HCT116 (cell line): ENCODE results near the gene STAM. TPM values are rescaled to one million over a fixed set of nuclear protein-coding genes. Genes with fewer than 3 reads are reported as not detected.

Experiments used
- ATAC-seq: fragments of 200-7000 bp; cut with Tn5 transposase; 2 replicates; pipeline ENCODE4 v1.9.1; 2020; ENCODE audit warnings: mild to moderate bottlenecking, moderate library complexity
- BruUV-seq: library from RNA; stranded (reverse); fragments of 400-500 nt; replicated peaks from 2 replicates; lab custom pipeline; 2021; lab: Mats Ljungman, UMichigan
- CTCF ChIA-PET: fragments of 300-600 bp; sonication (Branson Sonifier 250); formaldehyde crosslinking; loops from one replicate; lab custom pipeline; 2021; ENCODE audit warnings: antibody characterized with exemption; lab: Charles Lee
- POLR2A ChIA-PET: fragments of 300-600, 350-600 bp; sonication (Branson Sonifier 250); formaldehyde crosslinking; loops from one replicate; lab custom pipeline; 2021; ENCODE audit warnings: antibody characterized with exemption; lab: Charles Lee
- RAD21 ChIA-PET, 2 experiments: fragments of 300-600 bp; sonication (Branson Sonifier 250); formaldehyde crosslinking; loops; one replicate each; lab custom pipeline; 2023; ENCODE audit warnings: low total read pairs in 2 of 2; ENCODE audit not compliant: uncharacterized antibody in 2 of 2, unreplicated experiment in 2 of 2, low non-redundant PET in 1 of 2; lab: Charles Lee
- DNase-seq: peaks from one replicate; pipeline ENCODE4 v3.0.0-alpha.2; 2010; ENCODE audit warnings: low read depth, low spot score
- H2AFZ ChIP-seq: fragments of 200-600 bp; shearing (Covaris generic), sonication (generic); 2 replicates; pipeline ENCODE4 v1.6.1; 2017; ENCODE audit warnings: low read depth, mixed run types, mixed read lengths, antibody characterized with exemption, low read length; ENCODE audit not compliant: poor library complexity, severe bottlenecking
- H3K27ac ChIP-seq: 2 replicates; pipeline ENCODE4 v1.5.1; 2012; ENCODE audit warnings: low read depth, low read length
- H3K27me3 ChIP-seq: fragments of 200-600 bp; sonication (generic); 2 replicates; pipeline ENCODE4 v1.6.1; 2016; ENCODE audit warnings: mixed run types, low read length, mixed read lengths; ENCODE audit not compliant: insufficient read depth
- H3K36me3 ChIP-seq, 2 experiments: fragments of 200-500 bp in 1 of 2; fragments of 200-600 bp in 1 of 2; sonication (Bioruptor generic) in 1 of 2; sonication (generic) in 1 of 2; 2 replicates each; pipeline versions ENCODE4 v1.5.1 to v1.6.1; 2014 to 2016; ENCODE audit warnings: low read length in 2 of 2, inconsistent platforms in 1 of 2, mixed read lengths in 1 of 2, mixed run types in 1 of 2; ENCODE audit not compliant: insufficient read depth in 2 of 2, control insufficient read depth in 1 of 2
- H3K4me1 ChIP-seq, 2 experiments: fragments of 200-600 bp in 1 of 2; sonication (generic) in 1 of 2; 2 replicates each; pipeline versions ENCODE4 v1.5.1 to v1.6.1; 2012 to 2017; ENCODE audit warnings: low read length in 2 of 2, inconsistent platforms in 1 of 2, mild to moderate bottlenecking in 1 of 2, mixed read lengths in 1 of 2, mixed run types in 1 of 2, moderate library complexity in 1 of 2; ENCODE audit not compliant: insufficient read depth in 2 of 2, control insufficient read depth in 1 of 2
- H3K4me2 ChIP-seq: fragments of 200-600 bp; sonication (generic); 2 replicates; pipeline ENCODE4 v1.6.1; 2017; ENCODE audit warnings: mixed run types, low read length, mixed read lengths
- H3K4me3 ChIP-seq, 2 experiments: fragments of 200-600 bp in 1 of 2; sonication (generic) in 1 of 2; replicated peaks in 1 of 2; 2 replicates each; pipeline ENCODE4 v1.5.1; 2011 to 2016; ENCODE audit warnings: low read length in 2 of 2, control low read depth in 1 of 2, low read depth in 1 of 2, mild to moderate bottlenecking in 1 of 2, mixed read lengths in 1 of 2, mixed run types in 1 of 2
- H3K79me2 ChIP-seq: fragments of 200-600 bp; sonication (generic); 2 replicates; pipeline ENCODE4 v1.6.1; 2017; ENCODE audit warnings: mild to moderate bottlenecking, mixed run types, low read length, moderate library complexity, mixed read lengths; ENCODE audit not compliant: insufficient read depth
- H3K9ac ChIP-seq: fragments of 200-600 bp; sonication (generic); 2 replicates; pipeline ENCODE4 v1.6.1; 2016; ENCODE audit warnings: low read length, mixed read lengths
- H3K9me2 ChIP-seq: fragments of 200-600 bp; sonication (generic), shearing (Covaris generic); 2 replicates; pipeline ENCODE4 v1.6.1; 2017; ENCODE audit warnings: mixed run types, mild to moderate bottlenecking, moderate library complexity; ENCODE audit not compliant: insufficient read depth
- H3K9me3 ChIP-seq, 2 experiments: fragments of 200-500 bp in 1 of 2; fragments of 200-600 bp in 1 of 2; sonication (Bioruptor generic) in 1 of 2; sonication (generic) in 1 of 2; 2 replicates each; pipeline ENCODE4 v1.6.1; 2014 to 2017; ENCODE audit warnings: low read length in 2 of 2, mixed read lengths in 2 of 2, inconsistent platforms in 1 of 2, low read depth in 1 of 2, mild to moderate bottlenecking in 1 of 2, mixed run types in 1 of 2, moderate library complexity in 1 of 2; ENCODE audit not compliant: control insufficient read depth in 1 of 2, insufficient read depth in 1 of 2
- H4K20me1 ChIP-seq: fragments of 200-600 bp; sonication (generic), shearing (Covaris generic); 2 replicates; pipeline ENCODE4 v1.6.1; 2017; ENCODE audit warnings: mixed run types, mild to moderate bottlenecking, moderate library complexity; ENCODE audit not compliant: insufficient read depth
- CEBPB ChIP-seq: IDR thresholded peaks from 2 replicates; pipeline ENCODE4 v1.6.1; 2012; ENCODE audit warnings: low read depth
- FOSL1 ChIP-seq: IDR thresholded peaks from 2 replicates; pipeline ENCODE4 v1.6.1; 2012; ENCODE audit warnings: low read depth
- POLR2AphosphoS5 ChIP-seq: IDR thresholded peaks from 2 replicates; pipeline ENCODE4 v1.6.1; 2011; ENCODE audit warnings: mild to moderate bottlenecking, low read depth, low read length, moderate library complexity
- RAD21 ChIP-seq: IDR thresholded peaks from 2 replicates; pipeline ENCODE4 v1.6.1; 2012; ENCODE audit warnings: low read depth, mild to moderate bottlenecking
- intact Hi-C: fragments of 100-400 bp; cut with micrococcal nuclease; formaldehyde crosslinking; loops from 2 replicates; pipeline ENCODE4 v1.10.0; 2022
- total RNA-seq: library from RNA; stranded (reverse); gene quantifications from one replicate; pipeline ENCODE4 v1.2.1, GENCODE V29; 2021; ENCODE audit not compliant: unreplicated experiment

The STAM gene
- total RNA-seq, 1 experiment from 2014 or later: 23.0 TPM

GRCh38 chr10:17665747-17666146, 21.8 kb downstream of the STAM start:
- ChIA-PET POLR2A (no interaction called here), CTCF (no interaction called here), RAD21 (no interaction called here)
- no peak overlapping the region for H2AFZ ChIP-seq
- peaks cover 77% of the 10 kb centered on the region for H3K79me2 ChIP-seq
- H3K9ac ChIP-seq: no peak overlapping the region
- BruUV-seq: no TSS peak
- no peaks in the 10 kb centered on the region for H3K36me3 ChIP-seq
- no peak overlapping the region for H3K27ac ChIP-seq
- TF ChIP-seq RAD21 (no peak), FOSL1 (peak; percentile 36; the same call in 1 of the 2 replicates), CEBPB (peak; percentile 72; the same call in 1 of the 2 replicates)
- DNase-seq (no peak), ATAC-seq (no peak)
- no peaks in the 10 kb centered on the region for H3K27me3 ChIP-seq
- peak overlapping the region in 1 of 2 experiments; percentile 0; a peak in 1 of 4 replicates for H3K4me3 ChIP-seq
- H3K9me2 ChIP-seq: no peaks in the 10 kb centered on the region
- no peaks in the 10 kb centered on the region for H3K9me3 ChIP-seq
- intact Hi-C loops: no loop called here
- peak overlapping the region; percentile 40 for H3K4me2 ChIP-seq
- H4K20me1 ChIP-seq: no peaks in the 10 kb centered on the region
- H3K4me1 ChIP-seq: peaks cover 2 to 17% of the 10 kb centered on the region in 2 experiments

- ATAC-seq: no peak
Measured at GRCh38 chr10:17668435-17669184, 24.7 kb downstream of the STAM start.

More at GRCh38 chr10:17668435-17669184, 24.7 kb downstream of the STAM start:
- Histone ChIP-seq H3K27ac (no peak overlapping the region), H3K4me3 (no peak overlapping the region), H3K9me2 (no peaks in the 10 kb centered on the region), H3K27me3 (no peaks in the 10 kb centered on the region), H3K79me2 (peaks cover 81% of the 10 kb centered on the region), H4K20me1 (no peaks in the 10 kb centered on the region), H3K36me3 (no peaks in the 10 kb centered on the region), H3K4me1 (peaks cover 23 to 42% of the 10 kb centered on the region in 2 experiments), H3K9me3 (no peaks in the 10 kb centered on the region), H3K9ac (no peak overlapping the region), H2AFZ (no peak overlapping the region), H3K4me2 (no peak overlapping the region)
- DNase-seq: no peak
- TF ChIP-seq POLR2AphosphoS5: no peak
- intact Hi-C loops: no loop called here
- CTCF ChIA-PET: no interaction called here
- POLR2A ChIA-PET: interaction anchor here (0.9 kb wide), 1 partner anchor 25 kb away, joined by 3 read pairs; the partner anchor contains the start of gene STAM
- no TSS peak for BruUV-seq
- RAD21 ChIA-PET: no interaction called here
